ENCODE measurements around the gene FHIP2A.
"Not testable (repeated sequence)": the region's sequence is repeated elsewhere in the genome, so short reads cannot be mapped to it uniquely, and the experiment has no call there.

FHIP2A gene

DNA sequence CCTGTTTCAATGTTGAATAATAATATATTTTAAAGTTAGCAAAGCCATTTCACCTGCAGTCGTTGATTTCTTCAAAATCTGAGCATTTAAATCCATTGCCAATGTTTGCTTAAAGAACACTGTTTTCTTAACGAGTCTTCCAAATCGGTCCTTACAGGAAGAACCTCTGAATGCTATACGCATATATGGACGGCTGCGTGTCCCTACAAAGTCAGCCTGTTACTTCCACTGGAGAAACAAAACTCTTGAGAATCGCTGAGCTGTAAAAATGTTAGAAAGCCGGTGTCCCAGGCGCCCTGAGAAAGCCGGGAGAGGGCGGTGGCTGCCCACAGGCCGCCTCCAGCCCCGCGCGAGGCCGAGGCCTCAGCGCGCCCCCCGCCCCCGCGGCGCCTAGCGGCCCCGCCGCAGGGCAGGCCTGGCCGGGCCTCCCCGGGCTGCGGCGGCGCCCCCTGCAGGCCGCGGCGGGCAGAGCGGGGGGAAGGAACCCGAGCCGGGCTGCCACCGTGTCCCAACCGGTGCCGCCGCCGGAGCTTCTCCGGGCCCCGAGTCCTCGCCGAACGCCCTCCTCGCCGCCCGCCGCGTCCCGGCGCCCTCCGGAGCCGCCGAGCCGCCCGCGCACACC lies at the start of gene FHIP2A:
FHIP2A (plus strand) TSS at position 488 of the 622 bp plus-strand sequence. CDS start 299 bp downstream, outside the sequence.
- Histone ChIP-seq H3K4me3 (ENCODE audit: insufficient read length, low read depth) (peak within 1 kb of the TSS; percentile 68), H3K36me3 (ENCODE audit: insufficient read depth, insufficient read length, low read length) (no peaks in the 10 kb centered on the region), H3K27me3 (ENCODE audit: insufficient read depth, insufficient read length) (no peaks in the 10 kb centered on the region), H3K9ac (ENCODE audit: insufficient read length, low read depth) (peak within 1 kb of the TSS; percentile 80), H3K4me1 (ENCODE audit: insufficient read depth, insufficient read length) (no peaks in the 10 kb centered on the region), H3K9me3 (ENCODE audit: insufficient read depth, low read length) (0 out of 2 replicates have a peak, but pooled peaks cover 6% of the 10 kb centered on the region)
- DNase-seq (ENCODE audit: low read depth, low spot score): peak; percentile 46
- TF ChIP-seq SUZ12 (IDR thresholded peaks at IDR 0.05; ENCODE audit: extremely low read depth, insufficient read depth, insufficient read length) (no peak), YY1 (IDR thresholded peaks at IDR 0.05; ENCODE audit: insufficient read depth, insufficient read length) (no peak), ZNF274 (IDR thresholded peaks at IDR 0.05; ENCODE audit: low read depth, low read length) (no peak)

DNA sequence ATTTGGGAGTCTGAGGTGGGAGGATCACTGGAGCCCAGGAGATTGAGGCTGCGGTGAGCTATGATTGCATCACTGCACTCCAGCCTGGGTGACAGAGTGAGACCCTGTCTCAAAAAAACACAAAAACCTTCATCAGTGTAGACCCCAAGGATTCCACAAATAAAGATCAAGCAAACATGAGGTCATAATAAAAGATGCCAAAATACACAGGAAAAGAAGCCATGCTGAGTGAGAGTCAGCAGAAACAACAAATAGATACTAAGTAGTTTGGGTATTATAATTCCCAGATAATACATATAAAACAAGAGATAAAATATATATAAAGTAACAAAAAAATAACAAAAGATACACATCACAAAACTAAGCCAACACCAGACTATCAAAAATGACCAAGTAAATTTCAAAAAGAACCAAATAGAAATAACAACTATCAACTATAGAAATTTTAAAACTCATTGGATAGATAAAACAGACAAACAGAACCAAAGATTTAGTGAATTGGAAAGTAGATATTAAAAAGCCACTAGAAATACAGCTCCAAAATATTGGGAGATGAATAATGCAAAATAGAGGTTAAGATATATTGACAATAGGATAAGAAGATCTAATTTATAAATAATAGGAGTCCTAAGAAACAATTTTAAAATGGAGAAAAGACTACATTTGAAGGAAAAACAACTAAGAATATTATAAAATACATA lies 48.9 kb upstream of the FHIP2A start:
- no peak overlapping the region for H3K4me3 ChIP-seq (ENCODE audit: insufficient read length, low read depth)
- H3K36me3 ChIP-seq (ENCODE audit: insufficient read depth, insufficient read length, low read length): no peaks in the 10 kb centered on the region
- H3K27me3 ChIP-seq (ENCODE audit: insufficient read depth, insufficient read length): peaks cover 26% of the 10 kb centered on the region
- H3K4me1 ChIP-seq (ENCODE audit: insufficient read depth, insufficient read length): no peaks in the 10 kb centered on the region
- no peaks in the 10 kb centered on the region for H3K9me3 ChIP-seq (ENCODE audit: insufficient read depth, low read length)
- DNase-seq (ENCODE audit: low read depth, low spot score): no peak
- no peak overlapping the region for H3K9ac ChIP-seq (ENCODE audit: insufficient read length, low read depth)
- TF ChIP-seq ZNF274 (IDR thresholded peaks at IDR 0.05; ENCODE audit: low read depth, low read length) (no peak), YY1 (IDR thresholded peaks at IDR 0.05; ENCODE audit: insufficient read depth, insufficient read length) (no peak), SUZ12 (IDR thresholded peaks at IDR 0.05; ENCODE audit: extremely low read depth, insufficient read depth, insufficient read length) (no peak)

DNA sequence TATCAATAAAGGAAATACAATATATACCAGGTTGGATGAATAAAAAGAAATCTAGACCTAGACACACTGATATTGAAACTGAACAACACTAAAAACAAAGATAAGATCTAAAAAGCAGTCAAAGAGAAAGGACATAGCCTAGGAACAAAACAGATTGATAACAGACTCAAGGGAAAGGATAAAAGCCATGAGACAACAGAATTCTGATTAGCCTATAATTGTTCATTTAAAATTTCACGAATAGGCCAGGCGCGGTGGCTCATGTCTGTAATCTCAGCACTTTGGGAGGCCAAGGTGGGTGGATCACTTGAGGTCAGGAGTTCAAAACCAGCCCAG lies 48.4 kb upstream of the FHIP2A start:
- no peak overlapping the region for H3K9ac ChIP-seq (ENCODE audit: insufficient read length, low read depth)
- H3K27me3 ChIP-seq (ENCODE audit: insufficient read depth, insufficient read length): peaks cover 22% of the 10 kb centered on the region
- H3K4me1 ChIP-seq (ENCODE audit: insufficient read depth, insufficient read length): no peaks in the 10 kb centered on the region
- no peaks in the 10 kb centered on the region for H3K9me3 ChIP-seq (ENCODE audit: insufficient read depth, low read length)
- H3K36me3 ChIP-seq (ENCODE audit: insufficient read depth, insufficient read length, low read length): no peaks in the 10 kb centered on the region
- TF ChIP-seq ZNF274 (IDR thresholded peaks at IDR 0.05; ENCODE audit: low read depth, low read length): no peak
- no peak for TF ChIP-seq SUZ12 (IDR thresholded peaks at IDR 0.05; ENCODE audit: extremely low read depth, insufficient read depth, insufficient read length)
- no peak for TF ChIP-seq YY1 (IDR thresholded peaks at IDR 0.05; ENCODE audit: insufficient read depth, insufficient read length)
- DNase-seq (ENCODE audit: low read depth, low spot score): no peak
- no peak overlapping the region for H3K4me3 ChIP-seq (ENCODE audit: insufficient read length, low read depth)

DNA sequence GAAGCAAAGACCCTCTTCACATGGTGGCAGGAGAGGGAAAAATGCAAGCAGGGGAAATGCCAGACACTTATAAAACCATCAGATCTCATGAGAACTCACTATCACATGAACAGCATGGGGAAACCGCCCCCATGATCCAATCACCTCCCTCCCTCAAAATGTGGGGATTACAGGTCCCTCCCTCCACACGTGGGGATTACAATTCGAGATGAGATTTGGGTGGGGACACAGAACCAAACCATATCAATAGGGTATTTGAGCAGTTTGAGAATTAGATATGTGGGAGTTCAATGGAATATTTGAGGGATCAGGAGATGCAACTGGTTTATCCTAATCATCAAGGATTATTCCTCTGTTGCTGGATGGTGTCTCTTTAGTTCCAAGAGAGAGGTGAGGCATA lies 46.5 kb upstream of the FHIP2A start:
- DNase-seq (ENCODE audit: low read depth, low spot score); H3K36me3 ChIP-seq (ENCODE audit: insufficient read depth, insufficient read length, low read length); H3K27me3 ChIP-seq (ENCODE audit: insufficient read depth, insufficient read length); H3K9ac ChIP-seq (ENCODE audit: insufficient read length, low read depth); H3K9me3 ChIP-seq (ENCODE audit: insufficient read depth, low read length); H3K4me3 ChIP-seq (ENCODE audit: insufficient read length, low read depth); H3K4me1 ChIP-seq (ENCODE audit: insufficient read depth, insufficient read length): not testable (repeated sequence)

DNA sequence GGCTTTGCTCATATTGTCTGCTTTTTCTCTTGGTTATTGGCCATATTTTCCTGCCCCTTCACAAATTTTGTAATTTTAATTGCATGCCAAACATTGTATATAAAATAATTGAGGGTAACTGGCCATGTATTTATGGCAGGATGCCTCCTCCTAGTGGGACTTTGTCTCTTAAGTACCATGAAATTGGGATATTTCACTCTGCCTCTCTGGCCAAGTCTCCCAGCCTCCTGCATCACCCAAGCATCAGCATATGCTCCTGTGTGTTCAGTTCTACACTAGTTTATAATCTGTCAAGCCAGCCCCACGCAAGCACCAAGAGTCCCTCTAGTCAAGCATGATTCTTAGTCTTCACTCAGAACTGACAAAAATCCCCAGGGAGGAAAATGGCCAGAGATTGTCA lies 44.2 kb upstream of the FHIP2A start:
- no peak for DNase-seq (ENCODE audit: low read depth, low spot score)
- TF ChIP-seq YY1 (IDR thresholded peaks at IDR 0.05; ENCODE audit: insufficient read depth, insufficient read length) (no peak), SUZ12 (IDR thresholded peaks at IDR 0.05; ENCODE audit: extremely low read depth, insufficient read depth, insufficient read length) (no peak), ZNF274 (IDR thresholded peaks at IDR 0.05; ENCODE audit: low read depth, low read length) (no peak)
- no peaks in the 10 kb centered on the region for H3K9me3 ChIP-seq (ENCODE audit: insufficient read depth, low read length)
- no peak overlapping the region for H3K4me3 ChIP-seq (ENCODE audit: insufficient read length, low read depth)
- H3K36me3 ChIP-seq (ENCODE audit: insufficient read depth, insufficient read length, low read length): no peaks in the 10 kb centered on the region
- no peaks in the 10 kb centered on the region for H3K27me3 ChIP-seq (ENCODE audit: insufficient read depth, insufficient read length)
- peaks cover 3% of the 10 kb centered on the region for H3K4me1 ChIP-seq (ENCODE audit: insufficient read depth, insufficient read length)
- no peak overlapping the region for H3K9ac ChIP-seq (ENCODE audit: insufficient read length, low read depth)

GRCh38 chr10:114779803-114780576 lies 41.6 kb upstream of the FHIP2A start:
- Histone ChIP-seq H3K27me3 (ENCODE audit: insufficient read depth, insufficient read length) (no peaks in the 10 kb centered on the region), H3K36me3 (ENCODE audit: insufficient read depth, insufficient read length, low read length) (no peaks in the 10 kb centered on the region), H3K9me3 (ENCODE audit: insufficient read depth, low read length) (no peaks in the 10 kb centered on the region), H3K4me3 (ENCODE audit: insufficient read length, low read depth) (no peak overlapping the region), H3K9ac (ENCODE audit: insufficient read length, low read depth) (no peak overlapping the region), H3K4me1 (ENCODE audit: insufficient read depth, insufficient read length) (peaks cover 3% of the 10 kb centered on the region)
- TF ChIP-seq SUZ12 (IDR thresholded peaks at IDR 0.05; ENCODE audit: extremely low read depth, insufficient read depth, insufficient read length): no peak
- TF ChIP-seq ZNF274 (IDR thresholded peaks at IDR 0.05; ENCODE audit: low read depth, low read length): no peak
- no peak for TF ChIP-seq YY1 (IDR thresholded peaks at IDR 0.05; ENCODE audit: insufficient read depth, insufficient read length)
- no peak for DNase-seq (ENCODE audit: low read depth, low spot score)

DNA sequence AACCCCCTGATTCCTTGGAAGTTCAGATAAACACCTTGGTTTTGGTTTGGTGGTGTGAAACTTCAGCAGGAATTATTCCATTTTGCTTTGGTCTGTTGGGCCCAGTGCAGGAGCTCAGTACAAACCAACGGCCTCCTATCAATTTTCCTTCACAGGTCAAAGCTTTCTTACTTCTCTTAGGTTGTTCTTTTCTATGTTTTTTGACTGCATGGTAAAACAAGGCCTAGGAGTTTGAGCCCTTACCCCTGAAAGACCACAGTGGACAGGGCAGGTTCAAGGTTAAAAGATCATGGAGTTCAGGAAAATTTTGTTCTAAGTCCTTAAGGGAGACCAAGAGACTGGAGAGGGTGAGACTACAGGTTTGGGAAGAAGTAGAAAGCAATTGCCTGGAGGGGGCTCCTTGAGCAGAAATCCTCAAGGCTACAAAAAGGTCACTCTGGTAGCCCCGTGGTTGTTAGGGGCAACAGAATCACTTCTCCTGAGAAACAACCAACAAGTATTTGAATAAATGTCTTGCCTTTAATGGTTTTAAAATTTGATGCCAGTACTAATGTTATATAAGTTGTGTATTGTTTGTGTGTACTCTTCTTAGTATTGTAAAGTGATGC lies 40.9 kb upstream of the FHIP2A start:
- no peaks in the 10 kb centered on the region for H3K36me3 ChIP-seq (ENCODE audit: insufficient read depth, insufficient read length, low read length)
- H3K27me3 ChIP-seq (ENCODE audit: insufficient read depth, insufficient read length): no peaks in the 10 kb centered on the region
- no peak for DNase-seq (ENCODE audit: low read depth, low spot score)
- TF ChIP-seq ZNF274 (IDR thresholded peaks at IDR 0.05; ENCODE audit: low read depth, low read length) (no peak), SUZ12 (IDR thresholded peaks at IDR 0.05; ENCODE audit: extremely low read depth, insufficient read depth, insufficient read length) (no peak), YY1 (IDR thresholded peaks at IDR 0.05; ENCODE audit: insufficient read depth, insufficient read length) (no peak)
- H3K9ac ChIP-seq (ENCODE audit: insufficient read length, low read depth): no peak overlapping the region
- H3K4me1 ChIP-seq (ENCODE audit: insufficient read depth, insufficient read length): peaks cover 3% of the 10 kb centered on the region
- no peaks in the 10 kb centered on the region for H3K9me3 ChIP-seq (ENCODE audit: insufficient read depth, low read length)
- H3K4me3 ChIP-seq (ENCODE audit: insufficient read length, low read depth): no peak overlapping the region

Data from NT2/D1 (cell line).